ENCODE measurements around the gene LIPH. TPM values are rescaled to one million over a fixed set of nuclear protein-coding genes. Genes with fewer than 3 reads are reported as not detected.

Gene LIPH
- total and polyA plus RNA-seq, 2 experiments from 2014 or later = 1.5 to 2.3 TPM

GRCh38 chr3:185465471-185465870, 86.9 kb downstream of the LIPH start:
- no peak for DNase-seq (ENCODE audit: low read depth in 1 of 2, low spot score in 1 of 2)
- Histone ChIP-seq H3K36me3 (peaks cover 9% of the 10 kb centered on the region), H3K27ac (no peak overlapping the region), H3K27me3 (no peaks in the 10 kb centered on the region), H3K4me3 (no peak overlapping the region), H3K4me1 (ENCODE audit: low read depth) (no peaks in the 10 kb centered on the region), H3K9me3 (ENCODE audit: low read depth) (no peaks in the 10 kb centered on the region)
- no peak for TF ChIP-seq CTCF (IDR thresholded peaks at IDR 0.05; ENCODE audit: low read depth, low read length)

- H3K4me3 ChIP-seq = no peak overlapping the region
- no peaks in the 10 kb centered on the region for H3K36me3 ChIP-seq
- DNase-seq (ENCODE audit: low read depth in 1 of 2, low spot score in 1 of 2) = peak; percentile 8 to 47
- H3K27ac ChIP-seq = no peak overlapping the region
- peak; percentile 41 for TF ChIP-seq CTCF (IDR thresholded peaks at IDR 0.05; ENCODE audit: low read depth, low read length)
- H3K27me3 ChIP-seq = no peaks in the 10 kb centered on the region
- H3K9me3 ChIP-seq (ENCODE audit: low read depth) = no peaks in the 10 kb centered on the region
- H3K4me1 ChIP-seq (ENCODE audit: low read depth) = no peaks in the 10 kb centered on the region
These were observed 91.6 kb downstream of the LIPH start for GRCh38 chr3:185460719-185461350.

- no peak overlapping the region for H3K27ac ChIP-seq
- H3K9me3 ChIP-seq (ENCODE audit: low read depth) = no peaks in the 10 kb centered on the region
- no peak for DNase-seq (ENCODE audit: low read depth in 1 of 2, low spot score in 1 of 2)
- no peaks in the 10 kb centered on the region for H3K4me1 ChIP-seq (ENCODE audit: low read depth)
- H3K36me3 ChIP-seq = no peaks in the 10 kb centered on the region
- TF ChIP-seq CTCF (IDR thresholded peaks at IDR 0.05; ENCODE audit: low read depth, low read length) = no peak
- H3K27me3 ChIP-seq = no peaks in the 10 kb centered on the region
- no peak overlapping the region for H3K4me3 ChIP-seq
These were observed 92.1 kb downstream of the LIPH start for GRCh38 chr3:185460309-185460708.

GRCh38 chr3:185457376-185457775, 95.0 kb downstream of the LIPH start:
- H3K4me1 ChIP-seq (ENCODE audit: low read depth) = no peaks in the 10 kb centered on the region
- no peaks in the 10 kb centered on the region for H3K9me3 ChIP-seq (ENCODE audit: low read depth)
- H3K36me3 ChIP-seq = no peaks in the 10 kb centered on the region
- H3K4me3 ChIP-seq = no peak overlapping the region
- H3K27ac ChIP-seq = no peak overlapping the region
- no peaks in the 10 kb centered on the region for H3K27me3 ChIP-seq
- DNase-seq (ENCODE audit: low read depth in 1 of 2, low spot score in 1 of 2) = no peak
- no peak for TF ChIP-seq CTCF (IDR thresholded peaks at IDR 0.05; ENCODE audit: low read depth, low read length)

Other genes with a start within 250 kb of the LIPH start
- 18.0 and 19.1 TPM in 2 replicates for gene MAP3K13, start 189.5 kb downstream of the LIPH start, total RNA-seq
- 37.4 and 47.4 TPM in 2 replicates for gene MAP3K13, start 189.5 kb downstream of the LIPH start, polyA plus RNA-seq
- 32.8 and 40.9 TPM in 2 replicates for gene TMEM41A, start 53.6 kb downstream of the LIPH start, total RNA-seq
- gene TMEM41A, start 53.6 kb downstream of the LIPH start, polyA plus RNA-seq = 73.7 and 107 TPM in 2 replicates
- 23.7 and 53.6 TPM in 2 replicates for gene SENP2, start 33.7 kb upstream of the LIPH start, total RNA-seq
- gene SENP2, start 33.7 kb upstream of the LIPH start, polyA plus RNA-seq = 26.9 and 37.7 TPM in 2 replicates

All from cardiac muscle cell (in vitro differentiated cells and primary cell).